Activated T-helper 1 cell treated with anti-CD3 and anti-CD28 coated beads, Interleukin-2, amount 50 U/mL, for 16 hours (primary cell): Measurements from ENCODE around the gene DDX1.

Source experiments
- DNase-seq, 2 donors: peaks; one replicate each; pipeline ENCODE4 v3.0.0-alpha.2; 2020; ENCODE audit warnings: low read depth in 1 of 2, low spot score in 1 of 2

The DDX1 gene

DNA sequence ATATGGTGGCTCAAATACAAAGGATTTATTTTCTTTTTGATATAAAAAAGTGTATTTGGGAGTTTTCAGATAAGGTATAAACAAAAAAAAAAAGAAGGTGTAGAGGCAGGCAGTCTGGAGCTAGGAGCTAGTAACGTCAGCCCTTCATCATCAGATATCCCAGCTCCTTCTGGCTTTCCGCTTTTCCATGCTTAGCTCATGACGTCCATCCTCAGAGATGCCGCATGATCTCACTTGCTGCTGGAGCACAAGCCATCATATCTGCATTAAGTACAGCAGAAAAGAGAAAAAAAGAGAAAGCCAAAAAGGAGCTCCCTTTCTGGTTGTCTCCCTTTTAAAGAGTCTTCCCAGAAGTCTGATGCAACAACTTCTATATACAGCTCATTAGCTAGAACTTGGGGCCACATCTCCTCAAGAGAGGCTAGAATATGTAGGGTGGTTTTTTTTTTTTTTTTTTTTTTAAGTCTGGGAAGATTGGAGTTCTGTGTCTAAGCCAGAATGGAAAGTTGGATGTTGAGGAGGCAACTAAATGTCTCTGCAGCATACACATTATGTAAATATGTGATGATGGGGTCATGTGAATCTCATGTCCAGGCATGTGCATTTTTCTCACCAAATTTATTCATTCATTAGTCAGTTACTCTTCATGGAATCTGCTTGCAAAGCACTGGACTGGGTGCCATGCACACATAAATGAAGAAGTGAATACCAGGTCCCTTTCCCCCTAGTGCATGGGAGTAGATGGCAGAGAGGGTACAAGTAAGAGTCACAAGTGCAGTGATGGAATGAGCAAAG lies 52.3 kb downstream of the DDX1 start:
- DNase-seq = no peak

- no peak for DNase-seq
Measured at GRCh38 chr2:15645300-15645699, 53.6 kb downstream of the DDX1 start.

DNA sequence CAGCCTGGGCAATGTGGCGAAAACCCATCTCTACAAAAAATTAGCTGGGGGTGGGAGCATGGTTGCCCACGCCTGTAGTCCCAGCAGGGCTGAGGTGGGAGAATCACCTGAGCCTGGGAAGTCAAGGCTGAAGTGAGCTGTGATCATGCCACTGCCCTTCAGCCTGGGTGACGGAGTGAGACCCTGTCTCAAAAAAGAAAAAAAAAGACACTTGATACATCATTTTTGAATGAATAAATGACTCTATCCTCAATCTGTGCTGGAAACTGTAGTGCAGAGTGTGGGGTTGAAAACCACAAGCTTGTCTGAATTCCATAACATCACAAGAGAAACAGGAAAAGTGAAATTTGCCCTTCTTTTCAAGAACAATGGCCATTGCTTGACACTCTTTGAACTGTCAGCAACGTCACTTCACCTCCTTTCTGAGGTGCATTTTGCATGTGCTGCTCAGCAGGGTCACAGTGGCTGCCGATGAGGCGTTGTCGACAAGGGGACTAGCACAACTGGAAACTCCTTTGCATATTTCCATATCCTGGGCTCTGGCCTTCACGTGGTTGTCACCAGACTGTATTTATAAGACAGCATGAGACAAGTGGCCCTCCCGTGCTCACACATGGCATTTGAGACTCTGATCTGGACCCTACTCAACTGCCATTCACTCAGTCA lies 54.2 kb downstream of the DDX1 start:
- DNase-seq = no peak

GRCh38 chr2:15646661-15647060 lies 55.0 kb downstream of the DDX1 start:
- no peak for DNase-seq

DNA sequence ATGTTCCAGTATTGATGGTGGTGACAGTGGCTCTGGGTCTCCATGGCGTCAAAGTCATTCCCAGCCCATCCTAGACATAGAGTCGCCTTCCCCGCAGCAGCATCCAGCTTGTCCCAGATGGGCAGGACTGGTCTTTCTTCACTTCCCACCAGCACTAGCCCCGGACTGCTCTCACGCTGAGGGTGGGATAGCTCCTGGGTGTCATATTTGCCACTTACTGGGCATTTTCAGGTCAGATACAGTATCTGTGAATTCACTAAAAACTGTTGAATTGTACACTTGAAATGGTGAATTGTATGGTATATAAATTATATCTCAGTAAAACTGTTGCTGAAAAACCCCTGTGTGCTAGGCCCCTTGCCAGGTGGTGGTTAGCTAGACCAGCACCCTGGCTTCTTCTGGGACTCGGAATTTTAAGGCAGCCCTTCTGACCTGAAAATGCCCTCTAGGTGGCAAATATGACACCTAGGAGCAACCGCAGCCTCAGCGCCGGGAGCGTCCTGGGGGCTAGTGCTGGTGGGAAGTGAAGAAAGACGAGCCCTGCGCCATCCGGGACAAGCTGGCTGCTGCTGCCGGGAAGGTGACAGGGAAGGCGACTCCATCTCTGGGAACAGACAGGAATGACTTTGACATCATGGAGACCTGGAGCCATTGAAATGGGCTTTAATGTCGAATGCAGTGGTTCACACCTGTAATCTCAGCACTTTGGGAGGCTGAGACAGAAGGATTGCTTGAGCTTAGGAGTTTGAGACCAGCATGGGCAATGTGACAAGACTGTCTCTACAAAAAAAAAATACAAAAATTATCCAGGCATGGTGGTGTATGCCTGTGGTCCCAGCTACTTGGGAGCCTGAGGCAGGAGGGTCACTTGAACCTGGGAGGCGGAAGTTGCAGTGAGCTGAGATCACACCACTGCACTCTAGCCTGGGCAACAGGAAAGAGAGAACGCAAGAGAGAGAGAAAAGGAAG lies 56.2 kb downstream of the DDX1 start:
- no peak for DNase-seq

DNA sequence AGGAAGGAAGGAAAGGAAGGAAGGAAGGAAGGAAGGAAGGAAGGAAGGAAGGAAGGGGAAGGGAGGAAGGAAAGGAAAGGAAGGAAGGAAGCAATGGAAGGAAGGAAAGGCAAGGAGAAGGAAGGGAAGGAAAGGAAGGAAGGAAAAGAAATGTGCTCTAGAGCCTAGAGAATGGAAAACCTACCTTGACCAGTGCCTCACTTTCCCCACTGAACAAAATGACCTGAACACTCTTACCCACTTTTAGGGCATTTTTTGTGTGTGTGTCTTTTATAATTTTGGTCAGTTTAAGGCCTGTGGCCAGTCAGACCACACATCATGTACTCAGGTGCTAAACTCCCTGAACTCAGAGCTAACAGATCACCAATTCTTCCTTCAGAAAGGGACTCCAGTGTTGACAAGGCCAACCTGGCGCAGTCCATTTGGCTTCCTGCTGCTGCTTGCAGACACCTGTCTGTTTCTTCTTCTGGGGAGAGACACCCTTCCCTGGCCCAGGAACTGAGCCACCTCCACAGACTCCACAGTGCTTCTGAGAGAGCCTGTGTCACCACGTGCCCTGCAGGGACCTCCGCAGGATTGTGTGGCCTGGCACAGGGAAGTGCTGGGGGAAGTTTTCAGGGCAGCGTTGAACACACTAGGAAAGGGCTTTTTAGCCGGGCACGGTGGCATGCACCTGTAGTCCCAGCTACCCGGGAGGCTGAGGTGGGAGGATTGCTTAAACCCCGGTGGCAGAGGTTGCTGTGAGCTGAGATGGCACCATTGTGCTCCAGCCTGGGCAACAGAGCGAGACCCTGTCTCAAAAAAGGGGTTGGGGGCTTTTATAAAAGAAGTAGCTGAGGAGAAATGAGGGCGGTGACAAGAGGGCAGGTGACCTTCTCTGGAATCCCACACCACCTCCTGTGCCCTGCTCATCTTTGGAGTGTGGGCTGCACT lies 57.2 kb downstream of the DDX1 start:
- no peak for DNase-seq

- no peak for DNase-seq
Measured at GRCh38 chr2:15649561-15650255, 58.0 kb downstream of the DDX1 start.

GRCh38 chr2:15650616-15651366 lies 59.1 kb downstream of the DDX1 start:
- no peak for DNase-seq

DNA sequence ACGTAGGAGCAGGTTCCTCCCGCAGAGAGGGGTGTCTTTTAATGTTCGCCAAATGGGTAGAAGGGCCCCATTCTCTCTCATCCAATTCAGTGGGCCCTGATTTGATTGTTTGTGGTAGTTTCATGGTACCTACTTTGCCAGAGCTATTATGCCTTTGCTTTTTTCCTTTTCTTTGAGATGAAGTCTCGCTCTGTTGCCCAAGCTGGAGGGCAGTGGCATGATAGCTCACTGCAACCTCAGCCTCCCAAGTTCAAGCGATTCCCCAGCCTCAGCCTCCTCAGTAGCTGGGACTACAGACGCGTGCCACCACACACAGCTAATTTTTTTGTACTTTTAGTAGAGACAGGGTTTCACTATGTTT lies 59.7 kb downstream of the DDX1 start:
- DNase-seq = no peak

- DNase-seq = no peak
Measured at GRCh38 chr2:15652252-15652651, 60.6 kb downstream of the DDX1 start.

DNA sequence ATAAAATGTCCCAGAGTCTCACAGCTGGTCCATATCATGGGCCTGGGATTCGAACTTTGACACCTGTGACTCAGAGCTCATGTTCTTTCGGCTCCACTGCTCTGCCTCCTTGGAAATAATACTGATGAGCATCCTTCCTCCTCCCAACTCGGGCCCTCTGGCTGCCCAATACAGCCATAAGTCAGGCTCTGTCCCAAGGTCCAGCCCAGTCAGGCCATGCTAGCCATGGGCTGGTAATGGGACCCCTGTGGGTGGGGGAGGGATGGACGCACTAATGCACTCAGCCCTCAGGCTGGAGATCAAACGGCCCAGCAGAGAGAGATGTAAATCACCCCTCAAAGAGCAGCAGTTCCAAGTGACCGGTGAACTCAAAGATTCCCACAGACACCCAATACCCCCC lies 61.1 kb downstream of the DDX1 start:
- no peak for DNase-seq

DNA sequence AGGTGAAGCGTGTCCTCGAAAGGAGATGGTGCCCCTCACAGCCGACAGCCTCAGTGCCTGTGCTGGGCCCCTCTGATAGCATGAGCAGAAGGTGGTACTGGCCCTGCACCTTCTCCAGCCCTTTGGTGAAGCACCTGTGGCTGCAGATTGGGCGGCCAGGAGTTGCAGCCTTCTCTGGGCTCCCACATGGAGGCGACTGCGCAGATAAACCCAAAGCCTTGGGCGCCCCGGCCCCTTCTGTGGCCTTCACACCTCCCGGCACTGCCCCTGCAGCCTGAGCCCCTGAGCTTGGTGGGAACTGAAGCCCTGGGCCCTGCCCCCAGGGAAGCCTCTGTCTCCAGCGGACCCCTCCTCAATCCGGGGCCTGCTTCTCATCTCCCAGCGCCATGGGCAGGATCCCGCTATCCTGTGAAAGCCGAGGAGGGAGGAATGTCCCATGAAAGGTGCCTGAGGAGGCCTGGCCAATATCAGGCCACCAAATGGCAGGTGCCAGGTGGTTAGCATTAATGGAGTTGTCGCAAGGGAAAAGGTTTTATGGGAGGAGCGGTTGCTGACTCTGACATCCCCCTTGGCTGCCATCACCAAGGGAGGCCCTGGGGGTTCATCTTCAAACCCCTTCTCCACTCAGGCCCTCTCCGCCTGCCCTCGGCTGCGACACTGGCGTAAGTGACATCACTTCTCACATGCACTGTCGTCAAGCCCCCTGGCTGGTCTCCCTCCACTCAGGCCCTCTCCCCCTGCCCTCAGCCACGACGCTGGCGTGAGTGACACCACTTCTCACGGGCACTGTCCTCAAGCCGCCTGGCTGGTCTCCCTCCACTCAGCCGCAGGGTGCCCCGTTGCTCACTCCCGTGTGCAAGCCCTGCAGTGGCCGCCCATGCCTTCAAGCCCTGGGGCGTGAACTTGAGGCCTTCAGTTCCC lies 62.4 kb downstream of the DDX1 start:
- no peak for DNase-seq

GRCh38 chr2:15654727-15655073 lies 63.0 kb downstream of the DDX1 start:
- DNase-seq = no peak

DNA sequence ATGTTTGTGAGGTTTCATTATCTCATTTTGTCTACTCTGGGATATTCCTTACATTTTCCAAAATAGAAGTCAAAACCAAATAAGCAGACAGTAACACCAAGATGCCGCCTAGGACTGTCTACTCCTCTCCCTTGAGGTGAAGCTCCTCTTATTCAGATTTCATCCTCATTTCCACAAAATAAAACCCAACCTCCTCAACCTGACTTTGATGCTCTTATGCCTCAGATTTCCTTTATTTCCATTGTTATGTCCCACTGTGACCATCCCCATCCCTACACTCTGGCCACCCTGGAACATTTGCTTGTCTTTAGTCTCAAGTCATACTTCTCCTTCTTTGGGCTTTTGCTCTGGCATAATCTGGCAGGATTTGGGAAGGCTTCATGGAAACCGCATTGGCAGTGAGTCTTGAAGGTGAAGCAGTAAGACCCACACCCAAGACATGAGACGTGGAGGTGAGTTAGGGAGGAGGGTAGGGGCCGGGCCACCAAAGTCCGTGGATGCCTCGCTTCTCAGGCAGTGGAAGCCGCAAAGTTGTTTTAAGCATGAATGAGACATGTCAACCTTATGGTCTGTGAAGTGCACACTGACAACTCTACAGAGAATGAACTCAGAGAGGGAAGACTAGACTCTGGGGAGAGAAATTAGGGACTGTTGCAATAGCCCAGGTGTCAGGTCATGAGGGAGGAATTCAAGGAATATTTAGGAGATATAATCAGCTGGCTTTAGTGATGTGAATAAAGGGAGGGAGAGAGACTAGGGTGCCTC lies 63.6 kb downstream of the DDX1 start:
- no peak for DNase-seq

DNA sequence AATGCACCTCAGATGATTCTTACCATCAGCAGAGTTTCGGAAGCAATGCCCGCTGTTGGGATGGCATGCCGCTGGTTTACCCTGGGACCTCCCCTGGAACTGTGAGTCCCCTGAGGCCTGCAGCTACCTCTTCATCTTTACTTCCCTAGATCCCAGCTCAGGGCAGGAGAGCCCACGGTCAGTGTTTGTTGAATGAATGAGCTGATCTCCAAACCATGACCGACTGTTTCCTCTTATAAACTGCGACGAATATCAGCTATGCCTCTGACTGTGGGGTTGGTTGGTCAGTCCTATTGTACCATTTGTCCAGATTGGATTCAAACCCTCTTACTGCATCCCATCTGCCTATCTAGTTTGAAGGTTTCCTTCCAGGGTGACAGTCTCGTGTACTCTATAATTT lies 64.4 kb downstream of the DDX1 start:
- no peak for DNase-seq

- DNase-seq = no peak
Measured at GRCh38 chr2:15657759-15658158, 66.1 kb downstream of the DDX1 start.

- DNase-seq = no peak
Measured at GRCh38 chr2:15658911-15659310, 67.2 kb downstream of the DDX1 start.
